GM12878 (cell line): ENCODE results near the gene PACS2. TPM values are rescaled to one million over a fixed set of nuclear protein-coding genes. Genes with fewer than 3 reads are reported as not detected.

Source experiments
- ATAC-seq: fragments of 200-7000 bp; cut with Tn5 transposase; 3 replicates; pipeline ENCODE4 v1.9.1; 2020; ENCODE audit warnings: mild to moderate bottlenecking, moderate library complexity
- BruUV-seq: library from RNA; stranded (reverse); fragments of 400-500 nt; replicated peaks from 2 replicates; lab custom pipeline; 2021; lab: Mats Ljungman, UMichigan
- CTCF ChIA-PET: fragments of 300-600 bp; sonication (Branson Sonifier 250); formaldehyde crosslinking; extraction: SDS; loops from one replicate; lab custom pipeline; 2021; ENCODE audit warnings: inconsistent platforms; lab: Yijun Ruan, JAX
- POLR2A ChIA-PET: fragments of 350-600 bp; formaldehyde crosslinking; extraction: SDS; loops from one replicate; lab custom pipeline; 2021; ENCODE audit warnings: inconsistent platforms; lab: Charles Lee
- RAD21 ChIA-PET: fragments of 300-600 bp; sonication (Branson Sonifier 250); formaldehyde crosslinking; loops from one replicate; lab custom pipeline; 2023; ENCODE audit warnings: antibody characterized with exemption; ENCODE audit not compliant: unreplicated experiment; lab: Charles Lee
- SMC1A ChIA-PET: fragments of 300-600 bp; sonication (Branson Sonifier 250); formaldehyde crosslinking; loops from one replicate; lab custom pipeline; 2023; ENCODE audit not compliant: unreplicated experiment, uncharacterized antibody; lab: Charles Lee
- DNase-seq: peaks from one replicate; pipeline ENCODE4 v3.0.0-alpha.2; 2011; ENCODE audit warnings: low read depth, low spot score
- FAIRE-seq: peaks from 3 replicates; lab custom pipeline; 2011; peaks lifted over from hg19 to GRCh38; lab: Jason Lieb, UNC
- H2AFZ ChIP-seq: 2 replicates; pipeline ENCODE4 v1.6.0; 2011; ENCODE audit warnings: low read depth, low read length, control low read depth; ENCODE audit not compliant: control insufficient read depth
- H3K27ac ChIP-seq: 2 replicates; pipeline ENCODE4 v1.5.1; 2011; ENCODE audit warnings: control low read depth; ENCODE audit not compliant: control insufficient read depth, insufficient read depth
- H3K27me3 ChIP-seq, 2 experiments: replicated peaks in 1 of 2; 2 replicates each; pipeline versions ENCODE4 v1.6.0 to v1.6.1; 2011; ENCODE audit warnings: low read length in 1 of 2; ENCODE audit not compliant: control insufficient read depth in 2 of 2, insufficient read depth in 2 of 2
- H3K36me3 ChIP-seq, 2 experiments: 2 replicates each; pipeline ENCODE4 v1.5.1; 2011; ENCODE audit warnings: low read length in 1 of 2; ENCODE audit not compliant: control insufficient read depth in 2 of 2, insufficient read depth in 2 of 2
- H3K4me1 ChIP-seq: 2 replicates; pipeline ENCODE4 v1.6.1; 2011; ENCODE audit warnings: mild to moderate bottlenecking, low read length, moderate library complexity, mixed read lengths; ENCODE audit not compliant: control insufficient read depth, insufficient read depth
- H3K4me2 ChIP-seq: 2 replicates; pipeline ENCODE4 v1.6.0; 2011; ENCODE audit warnings: control low read depth; ENCODE audit not compliant: control insufficient read depth, insufficient read depth
- H3K4me3 ChIP-seq: fragments of 200-600 bp; sonication (generic); 2 replicates; pipeline ENCODE4 v1.5.1; 2016
- H3K79me2 ChIP-seq: 2 replicates; pipeline ENCODE4 v1.6.0; 2011; ENCODE audit warnings: low read length; ENCODE audit not compliant: control insufficient read depth, insufficient read depth
- H3K9ac ChIP-seq: 2 replicates; pipeline ENCODE4 v1.8.0; 2011; ENCODE audit warnings: low read length, control low read depth, mixed read lengths; ENCODE audit not compliant: control insufficient read depth, insufficient read depth
- H3K9me3 ChIP-seq: replicated peaks from 3 replicates; pipeline ENCODE4 v1.5.1; 2011; ENCODE audit warnings: mild to moderate bottlenecking, low read length; ENCODE audit not compliant: control insufficient read depth, insufficient read depth
- H4K20me1 ChIP-seq: 2 replicates; pipeline ENCODE4 v1.6.0; 2011; ENCODE audit not compliant: control insufficient read depth, insufficient read depth
- FOS ChIP-seq: IDR thresholded peaks from 3 replicates; pipeline ENCODE4 v1.6.1; 2011; ENCODE audit warnings: borderline replicate concordance; ENCODE audit not compliant: insufficient read length; ENCODE audit errors: extremely low read depth
- STAT1 ChIP-seq: fragments of 450-650 bp; conservative IDR thresholded peaks from 2 replicates; pipeline ENCODE4 v1.6.1; 2014; ENCODE audit warnings: antibody characterized with exemption, mild to moderate bottlenecking
- WGBS: methylation state at CpG from one replicate; pipeline ENCODE4 v1.1.6; 2016; ENCODE audit warnings: low lambda C conversion rate; ENCODE audit not compliant: insufficient replicate concordance, insufficient coverage; ENCODE audit errors: missing lambda C conversion rate; 5-methylcytosine and 5-hydroxymethylcytosine counted together
- in situ Hi-C: fragments of 300-500 bp; cut with MboI; formaldehyde crosslinking; loops from 9 replicates; pipeline ENCODE4 v1.14.3; 2018; ENCODE audit warnings: mixed read lengths
- intact Hi-C: fragments of 100-400 bp; cut with micrococcal nuclease; formaldehyde crosslinking; loops from one replicate; pipeline ENCODE4 v1.14.2; 2022; ENCODE audit not compliant: unreplicated experiment
- polyA plus RNA-seq, 11 experiments: library from polyadenylated mRNA; depleted of rRNA in 4 of 11; unstranded in 6 of 11; stranded (reverse) in 5 of 11; fragments of >200 nt; fragmentation: Nextera tagmentation in 4 of 11; fragmentation: Illumina TruSeq in 1 of 11; extraction: Ambion mirVana in 4 of 11; extraction: Trizol in 1 of 11; gene quantifications; 1 replicate in 1 of 11; 2 replicates in 10 of 11; pipeline versions ENCODE4 v1.2.1 to v1.2.3, GENCODE V29; 2011 to 2016; ENCODE audit warnings: inconsistent platforms in 2 of 11, missing spikeins in 2 of 11, low read depth in 1 of 11
- total RNA-seq, 4 experiments: library from RNA; depleted of rRNA in 3 of 4; stranded (reverse); fragments of >200 nt in 3 of 4; fragmentation: Illumina TruSeq in 1 of 4; extraction: Trizol in 1 of 4; gene quantifications; 2 replicates each; pipeline versions ENCODE4 v1.2.1 to v1.2.3, GENCODE V29; 2013 to 2021
- TF ChIP-seq, protein P1 (sequence below): fragments of 450-650 bp; formaldehyde crosslinking; IDR thresholded peaks from 2 replicates; pipeline ENCODE4 v1.5.0; 2022; ENCODE audit warnings: mild to moderate bottlenecking, missing genetic modification characterization
- TF ChIP-seq, protein P2 (sequence below): fragments of 450-650 bp; IDR thresholded peaks from 2 replicates; pipeline ENCODE4 v1.6.1; 2018; ENCODE audit warnings: borderline replicate concordance, mild to moderate bottlenecking; ENCODE audit not compliant: partially characterized antibody

Gene PACS2
- total and polyA plus RNA-seq, 10 of the 15 experiments (the other 5 are each of a cell fraction or from before 2014, with no cell fraction given), result 0.21 to 37.3 (median 9.4) TPM

DNA sequence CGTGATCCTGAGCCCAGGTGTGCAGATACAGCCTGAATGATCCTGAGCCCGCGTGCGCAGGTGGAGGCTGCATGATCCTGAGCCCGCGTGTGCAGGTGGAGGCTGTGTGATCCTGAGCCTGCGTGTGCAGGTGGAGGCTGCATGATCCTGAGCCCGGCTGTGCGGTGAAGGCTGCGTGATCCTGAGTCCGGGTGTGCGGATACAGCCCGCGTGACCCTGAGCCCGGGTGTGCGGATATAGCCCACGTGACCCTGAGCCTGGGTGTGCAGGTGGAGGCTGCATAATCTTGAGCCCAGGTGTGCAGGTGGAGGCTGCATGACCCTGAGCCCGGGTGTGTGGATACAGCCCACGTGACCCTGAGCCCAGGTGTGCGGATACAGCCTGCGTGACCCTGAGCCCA is 34.0 kb upstream of the PACS2 start:
- no TSS peak for BruUV-seq
- TF ChIP-seq, protein P1, sequence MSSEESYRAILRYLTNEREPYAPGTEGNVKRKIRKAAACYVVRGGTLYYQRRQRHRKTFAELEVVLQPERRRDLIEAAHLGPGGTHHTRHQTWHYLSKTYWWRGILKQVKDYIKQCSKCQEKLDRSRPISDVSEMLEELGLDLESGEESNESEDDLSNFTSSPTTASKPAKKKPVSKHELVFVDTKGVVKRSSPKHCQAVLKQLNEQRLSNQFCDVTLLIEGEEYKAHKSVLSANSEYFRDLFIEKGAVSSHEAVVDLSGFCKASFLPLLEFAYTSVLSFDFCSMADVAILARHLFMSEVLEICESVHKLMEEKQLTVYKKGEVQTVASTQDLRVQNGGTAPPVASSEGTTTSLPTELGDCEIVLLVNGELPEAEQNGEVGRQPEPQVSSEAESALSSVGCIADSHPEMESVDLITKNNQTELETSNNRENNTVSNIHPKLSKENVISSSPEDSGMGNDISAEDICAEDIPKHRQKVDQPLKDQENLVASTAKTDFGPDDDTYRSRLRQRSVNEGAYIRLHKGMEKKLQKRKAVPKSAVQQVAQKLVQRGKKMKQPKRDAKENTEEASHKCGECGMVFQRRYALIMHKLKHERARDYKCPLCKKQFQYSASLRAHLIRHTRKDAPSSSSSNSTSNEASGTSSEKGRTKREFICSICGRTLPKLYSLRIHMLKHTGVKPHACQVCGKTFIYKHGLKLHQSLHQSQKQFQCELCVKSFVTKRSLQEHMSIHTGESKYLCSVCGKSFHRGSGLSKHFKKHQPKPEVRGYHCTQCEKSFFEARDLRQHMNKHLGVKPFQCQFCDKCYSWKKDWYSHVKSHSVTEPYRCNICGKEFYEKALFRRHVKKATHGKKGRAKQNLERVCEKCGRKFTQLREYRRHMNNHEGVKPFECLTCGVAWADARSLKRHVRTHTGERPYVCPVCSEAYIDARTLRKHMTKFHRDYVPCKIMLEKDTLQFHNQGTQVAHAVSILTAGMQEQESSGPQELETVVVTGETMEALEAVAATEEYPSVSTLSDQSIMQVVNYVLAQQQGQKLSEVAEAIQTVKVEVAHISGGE, result no peak
- TF ChIP-seq, protein P2, sequence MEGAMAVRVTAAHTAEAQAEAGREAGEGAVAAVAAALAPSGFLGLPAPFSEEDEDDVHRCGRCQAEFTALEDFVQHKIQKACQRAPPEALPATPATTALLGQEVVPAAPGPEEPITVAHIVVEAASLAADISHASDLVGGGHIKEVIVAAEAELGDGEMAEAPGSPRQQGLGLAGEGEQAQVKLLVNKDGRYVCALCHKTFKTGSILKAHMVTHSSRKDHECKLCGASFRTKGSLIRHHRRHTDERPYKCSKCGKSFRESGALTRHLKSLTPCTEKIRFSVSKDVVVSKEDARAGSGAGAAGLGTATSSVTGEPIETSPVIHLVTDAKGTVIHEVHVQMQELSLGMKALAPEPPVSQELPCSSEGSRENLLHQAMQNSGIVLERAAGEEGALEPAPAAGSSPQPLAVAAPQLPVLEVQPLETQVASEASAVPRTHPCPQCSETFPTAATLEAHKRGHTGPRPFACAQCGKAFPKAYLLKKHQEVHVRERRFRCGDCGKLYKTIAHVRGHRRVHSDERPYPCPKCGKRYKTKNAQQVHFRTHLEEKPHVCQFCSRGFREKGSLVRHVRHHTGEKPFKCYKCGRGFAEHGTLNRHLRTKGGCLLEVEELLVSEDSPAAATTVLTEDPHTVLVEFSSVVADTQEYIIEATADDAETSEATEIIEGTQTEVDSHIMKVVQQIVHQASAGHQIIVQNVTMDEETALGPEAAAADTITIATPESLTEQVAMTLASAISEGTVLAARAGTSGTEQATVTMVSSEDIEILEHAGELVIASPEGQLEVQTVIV, result no peak
- TF ChIP-seq STAT1 (no peak), FOS (no peak)
- TF ChIP-seq, all 136 proteins: peak for 0
- ATAC-seq (no peak), DNase-seq (no peak), FAIRE-seq (no peak)
- RAD21 ChIA-PET, result no interaction called here
- peaks cover 6% of the 10 kb centered on the region for H3K79me2 ChIP-seq
- H3K4me3 ChIP-seq, result no peak overlapping the region
- no peaks in the 10 kb centered on the region for H3K9me3 ChIP-seq
- no peaks in the 10 kb centered on the region; the same call in 1 of the 2 replicates for H3K4me1 ChIP-seq
- H3K27me3 ChIP-seq, result no peaks in the 10 kb centered on the region
- SMC1A ChIA-PET, result no interaction called here
- peaks cover 0 to 16% of the 10 kb centered on the region in 2 experiments; a peak in 3 of 4 replicates for H3K36me3 ChIP-seq
- WGBS, result 97% methylated on average over 21 of the region's 21 CpGs
- no peak overlapping the region for H3K27ac ChIP-seq
- no peaks in the 10 kb centered on the region; the same call in 1 of the 2 replicates for H4K20me1 ChIP-seq
- CTCF ChIA-PET, result no interaction called here
- intact Hi-C loops, result no loop called here
- POLR2A ChIA-PET, result no interaction called here
- H3K9ac ChIP-seq, result no peak overlapping the region
- H3K4me2 ChIP-seq, result no peak overlapping the region
- no peak overlapping the region for H2AFZ ChIP-seq
- in situ Hi-C loops, result no loop called here
